Measurements from ENCODE around the gene ERP29.

Gene ERP29

GRCh38 chr12:112049351-112049750, 36.1 kb downstream of the ERP29 start:
- DNase-seq: no peak

- DNase-seq: no peak
These were observed 47.9 kb downstream of the ERP29 start for GRCh38 chr12:112061137-112061536.

- no peak for DNase-seq
These were observed 50.0 kb downstream of the ERP29 start for GRCh38 chr12:112063273-112063672.

- no peak for DNase-seq
These were observed 53.3 kb downstream of the ERP29 start for GRCh38 chr12:112066566-112066965.

All from GF-D8 (cell line).